GOT3 (cell line): ENCODE measurements around the gene SLIT1.

Experiments
- DNase-seq: peaks from one replicate; lab custom pipeline; 2025; ENCODE audit warnings: mixed read lengths; lab: John Stamatoyannopoulos, UW

Gene SLIT1

DNA sequence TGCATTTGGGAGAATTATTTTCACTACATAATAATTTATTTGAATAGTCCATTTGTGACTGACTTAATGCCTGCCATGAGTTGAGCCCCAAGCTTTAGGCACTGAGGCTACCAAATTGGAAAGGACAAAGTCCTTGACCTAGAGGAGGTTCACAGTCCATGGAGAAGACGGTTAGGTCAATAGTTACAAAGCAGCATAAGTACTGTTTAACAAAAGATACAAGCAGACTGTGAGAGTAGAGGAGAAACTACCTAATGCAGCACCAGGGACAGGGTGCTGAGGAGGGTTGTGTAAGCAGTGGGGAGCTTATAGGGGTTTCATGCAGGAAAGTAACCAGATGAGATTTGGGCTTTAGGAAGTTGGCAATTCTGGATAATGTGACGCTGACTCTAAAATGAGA lies 214.4 kb downstream of the SLIT1 start:
- no peak for DNase-seq

DNA sequence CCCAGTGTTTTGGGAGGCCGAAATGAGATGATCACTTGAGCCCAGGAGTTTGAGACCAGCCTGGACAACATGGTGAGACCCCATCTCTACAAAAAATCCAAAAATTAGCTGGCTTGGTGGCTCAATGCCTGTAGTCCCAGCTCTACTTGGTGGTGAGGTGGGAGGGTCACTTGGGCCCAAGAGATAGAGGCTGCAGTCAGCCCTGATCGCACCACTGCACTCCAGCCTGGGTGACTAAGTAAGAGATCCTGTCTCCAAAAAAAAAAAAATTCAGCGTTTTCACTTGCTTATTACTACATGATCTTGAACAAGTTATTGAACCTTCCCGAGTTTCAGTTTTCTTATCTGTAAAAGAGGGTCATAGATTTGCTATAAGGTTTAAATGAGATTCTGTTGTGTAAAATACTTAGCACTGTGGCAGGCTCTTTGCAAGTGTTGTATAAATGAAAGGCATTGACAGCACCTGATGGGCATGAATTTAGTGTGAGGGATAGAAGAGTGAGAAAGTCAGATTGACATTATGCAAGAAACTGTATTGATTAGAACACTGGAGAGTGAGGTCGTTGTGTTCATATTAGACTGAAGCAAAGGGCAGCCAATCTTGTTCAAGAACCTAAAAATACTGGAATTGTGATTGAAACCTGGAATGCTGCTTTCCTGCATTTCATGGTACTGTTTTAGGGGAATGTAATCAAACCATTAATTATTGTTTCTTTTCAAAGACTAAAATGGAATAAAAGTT lies 216.9 kb downstream of the SLIT1 start:
- no peak for DNase-seq

- no peak for DNase-seq
Observed at GRCh38 chr10:96967847-96968246, 217.9 kb downstream of the SLIT1 start.

- DNase-seq: no peak
Observed at GRCh38 chr10:96964131-96964530, 221.6 kb downstream of the SLIT1 start.

DNA sequence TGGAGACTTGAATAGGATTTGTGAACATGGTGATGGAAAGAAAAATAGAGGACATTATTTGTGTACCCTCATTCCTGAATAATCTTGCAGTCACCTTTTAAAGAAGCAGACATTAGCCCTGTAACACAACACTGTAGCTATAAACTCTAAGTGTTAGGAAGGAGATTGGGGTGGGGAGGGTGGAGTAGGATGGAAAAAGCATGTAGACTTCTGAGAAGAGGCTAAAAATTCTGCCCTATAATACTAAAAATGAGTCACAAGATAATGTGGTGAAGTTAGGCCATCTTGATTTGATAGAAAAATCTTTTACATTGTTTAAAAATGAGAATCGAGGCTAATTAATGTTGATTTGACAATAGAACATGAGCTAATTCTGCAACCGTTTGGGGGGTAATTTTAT lies 224.9 kb downstream of the SLIT1 start:
- DNase-seq: no peak

- DNase-seq: no peak
Observed at GRCh38 chr10:96959733-96960132, 226.0 kb downstream of the SLIT1 start.

- no peak for DNase-seq
Observed at GRCh38 chr10:96958071-96958470, 227.7 kb downstream of the SLIT1 start.

- no peak for DNase-seq
Observed at GRCh38 chr10:96955794-96956193, 230.0 kb downstream of the SLIT1 start.

DNA sequence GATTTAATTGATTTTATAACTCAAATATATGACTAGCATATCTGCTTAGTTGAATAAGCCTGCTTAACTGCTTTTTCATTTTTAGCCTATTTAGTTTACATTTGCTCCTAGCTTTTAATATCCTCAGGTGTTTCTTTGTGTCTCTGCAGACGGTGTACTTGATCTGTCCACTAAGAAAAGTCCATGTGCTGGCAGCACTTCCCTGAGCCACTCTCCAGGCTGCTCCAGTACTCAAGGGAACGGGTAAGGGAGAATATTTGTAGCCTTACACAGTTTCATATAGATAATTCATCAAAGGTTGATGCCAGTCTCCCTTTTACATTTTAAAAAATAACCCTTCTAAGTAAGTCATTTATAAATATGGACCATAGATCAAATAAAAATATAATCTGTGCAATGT lies 233.8 kb downstream of the SLIT1 start:
- no peak for DNase-seq

DNA sequence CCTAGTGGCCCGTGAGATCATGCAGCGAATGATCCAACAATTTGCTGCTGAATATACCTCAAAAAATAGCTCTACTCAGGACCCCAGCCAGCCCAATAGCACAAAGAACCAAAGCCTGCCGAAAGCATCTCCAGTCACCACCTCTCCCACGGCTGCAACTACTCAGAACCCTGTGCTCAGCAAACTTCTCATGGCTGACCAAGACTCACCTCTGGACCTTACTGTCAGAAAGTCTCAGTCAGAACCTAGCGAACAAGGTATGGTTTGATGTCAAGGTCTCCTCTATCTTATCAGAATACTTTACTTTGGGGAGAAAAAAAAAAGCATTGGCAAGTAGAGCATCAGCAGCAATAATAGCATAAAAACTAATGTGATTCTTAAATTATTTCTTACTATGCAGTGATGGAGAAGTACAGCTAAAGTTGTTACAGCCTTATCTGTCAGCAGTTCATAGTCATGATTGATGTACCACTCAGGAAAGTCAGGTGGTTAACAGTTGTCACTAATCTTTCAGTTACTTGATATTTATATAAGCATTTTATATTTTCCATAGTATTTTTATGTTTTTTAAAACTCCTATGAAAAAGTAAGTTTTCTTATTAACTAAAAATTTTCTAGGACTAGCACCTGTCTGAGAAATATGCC lies 236.6 kb downstream of the SLIT1 start:
- DNase-seq: no peak
